Stimulated activated CD8-positive, alpha-beta memory T cell treated with anti-CD3 and anti-CD28 coated beads, Interleukin-15, amount 100 ng/mL, for 48 hours (primary cell): Measurements from ENCODE around the gene SIGLEC5.

Experiments
- DNase-seq, 2 donors: peaks; one replicate each; pipeline ENCODE4 v3.0.0-alpha.2; 2020; ENCODE audit warnings: low read depth in 2 of 2

SIGLEC5 gene

DNA sequence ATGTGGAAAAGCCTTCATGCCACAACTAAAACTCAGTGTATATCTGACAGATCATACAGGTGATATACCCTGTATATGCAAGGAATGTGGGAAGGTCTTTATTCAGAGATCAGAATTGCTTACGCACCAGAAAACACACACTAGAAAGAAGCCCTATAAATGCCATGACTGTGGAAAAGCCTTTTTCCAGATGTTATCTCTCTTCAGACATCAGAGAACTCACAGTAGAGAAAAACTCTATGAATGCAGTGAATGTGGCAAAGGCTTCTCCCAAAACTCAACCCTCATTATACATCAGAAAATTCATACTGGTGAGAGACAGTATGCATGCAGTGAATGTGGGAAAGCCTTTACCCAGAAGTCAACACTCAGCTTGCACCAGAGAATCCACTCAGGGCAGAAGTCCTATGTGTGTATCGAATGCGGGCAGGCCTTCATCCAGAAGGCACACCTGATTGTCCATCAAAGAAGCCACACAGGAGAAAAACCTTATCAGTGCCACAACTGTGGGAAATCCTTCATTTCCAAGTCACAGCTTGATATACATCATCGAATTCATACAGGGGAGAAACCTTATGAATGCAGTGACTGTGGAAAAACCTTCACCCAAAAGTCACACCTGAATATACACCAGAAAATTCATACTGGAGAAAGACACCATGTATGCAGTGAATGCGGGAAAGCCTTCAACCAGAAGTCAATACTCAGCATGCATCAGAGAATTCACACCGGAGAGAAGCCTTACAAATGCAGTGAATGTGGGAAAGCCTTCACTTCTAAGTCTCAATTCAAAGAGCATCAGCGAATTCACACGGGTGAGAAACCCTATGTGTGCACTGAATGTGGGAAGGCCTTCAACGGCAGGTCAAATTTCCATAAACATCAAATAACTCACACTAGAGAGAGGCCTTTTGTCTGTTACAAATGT lies 42.7 kb downstream of the SIGLEC5 start:
- no peak for DNase-seq

DNA sequence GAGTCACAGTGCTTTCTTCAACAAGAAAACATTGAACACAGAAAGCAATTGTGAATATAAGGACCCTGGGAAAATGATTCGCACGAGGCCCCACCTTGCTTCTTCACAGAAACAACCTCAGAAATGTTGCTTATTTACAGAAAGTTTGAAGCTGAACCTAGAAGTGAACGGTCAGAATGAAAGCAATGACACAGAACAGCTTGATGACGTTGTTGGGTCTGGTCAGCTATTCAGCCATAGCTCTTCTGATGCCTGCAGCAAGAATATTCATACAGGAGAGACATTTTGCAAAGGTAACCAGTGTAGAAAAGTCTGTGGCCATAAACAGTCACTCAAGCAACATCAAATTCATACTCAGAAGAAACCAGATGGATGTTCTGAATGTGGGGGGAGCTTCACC lies 43.4 kb downstream of the SIGLEC5 start:
- DNase-seq, result no peak

DNA sequence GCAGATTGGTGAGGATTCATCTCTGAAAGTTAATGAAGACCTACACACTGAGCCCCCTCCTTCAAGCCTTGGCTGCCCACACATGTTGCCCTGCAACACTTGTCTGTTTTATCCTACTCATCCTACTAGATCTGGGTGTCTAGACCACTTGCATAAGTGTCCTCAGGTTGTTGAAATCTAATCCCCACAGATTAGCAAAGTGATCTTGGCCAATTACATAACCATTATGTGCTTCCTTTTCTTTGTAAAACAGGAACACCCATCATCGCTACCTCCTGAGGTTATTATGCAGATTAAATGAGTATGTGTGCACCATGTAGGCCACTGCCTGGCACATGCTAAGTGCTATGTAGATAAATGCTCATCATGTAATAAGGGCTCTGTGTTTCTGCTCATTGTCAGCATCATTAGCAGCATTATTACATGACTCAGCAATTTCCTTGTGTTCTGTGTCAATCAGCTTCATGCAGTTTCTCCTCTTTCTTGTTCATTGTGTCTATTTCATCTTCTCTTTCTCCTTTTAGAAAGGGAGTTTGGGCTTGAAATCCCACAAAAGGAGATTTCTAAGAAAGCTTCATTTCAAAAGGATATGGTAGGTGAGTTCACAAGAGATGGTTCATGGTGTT lies 44.0 kb downstream of the SIGLEC5 start:
- DNase-seq, result no peak

DNA sequence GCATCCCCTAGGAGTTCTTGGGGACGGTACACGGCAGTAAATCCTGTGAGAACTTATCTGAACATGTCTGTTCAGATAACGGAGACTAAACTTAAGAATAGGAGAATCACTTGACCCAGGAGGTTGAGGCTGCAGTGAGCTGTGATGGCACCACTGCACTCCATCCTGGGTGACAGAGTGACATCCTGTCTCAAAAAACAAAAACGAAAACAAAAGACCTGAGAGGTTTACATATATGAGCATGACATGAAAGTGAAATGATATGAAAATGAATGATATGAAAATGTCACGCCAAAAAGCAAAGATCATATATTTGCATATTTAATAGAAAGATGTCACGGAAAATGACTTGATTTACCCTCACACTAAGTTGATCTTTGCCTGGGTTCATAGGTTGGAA lies 53.4 kb downstream of the SIGLEC5 start:
- DNase-seq, result no peak

DNA sequence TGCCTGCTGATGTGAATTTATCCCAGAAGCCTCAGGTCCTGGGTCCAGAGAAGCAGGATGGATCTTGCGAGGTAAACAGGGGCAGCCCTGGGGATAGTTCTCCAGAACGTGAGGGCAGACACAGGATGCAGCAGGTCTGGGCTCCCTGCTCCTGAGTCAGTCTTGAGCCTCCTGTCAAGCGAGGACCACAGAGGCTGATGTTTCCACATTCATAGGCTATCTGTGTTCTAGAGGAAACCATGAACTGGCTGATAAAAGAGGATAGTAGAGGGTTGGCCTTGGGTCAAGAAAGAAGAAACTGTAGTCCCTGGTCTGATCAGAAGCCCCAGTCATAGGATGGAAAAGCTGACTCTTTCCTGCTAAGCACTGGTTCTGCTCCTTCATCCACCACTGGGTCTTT lies 56.9 kb downstream of the SIGLEC5 start:
- DNase-seq, result no peak

DNA sequence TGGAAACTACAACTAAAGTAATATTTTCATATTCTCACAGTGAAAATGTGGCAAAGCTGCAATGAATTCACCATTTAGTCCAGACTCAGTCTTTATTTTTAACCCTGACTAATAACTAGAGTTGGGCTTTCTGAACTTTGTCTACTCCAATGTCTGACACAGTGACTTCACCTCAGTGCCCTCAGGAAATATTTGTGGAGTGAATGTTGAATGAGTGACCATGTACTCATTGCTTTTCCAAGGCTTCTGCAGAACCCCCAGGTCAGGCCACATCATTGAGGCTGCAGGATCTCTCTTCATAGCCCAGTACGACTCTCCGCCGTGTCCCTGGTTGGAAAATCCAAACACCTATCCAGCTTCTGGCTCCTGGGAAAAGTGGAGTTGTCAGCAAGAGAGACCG lies 57.3 kb downstream of the SIGLEC5 start:
- no peak for DNase-seq

DNA sequence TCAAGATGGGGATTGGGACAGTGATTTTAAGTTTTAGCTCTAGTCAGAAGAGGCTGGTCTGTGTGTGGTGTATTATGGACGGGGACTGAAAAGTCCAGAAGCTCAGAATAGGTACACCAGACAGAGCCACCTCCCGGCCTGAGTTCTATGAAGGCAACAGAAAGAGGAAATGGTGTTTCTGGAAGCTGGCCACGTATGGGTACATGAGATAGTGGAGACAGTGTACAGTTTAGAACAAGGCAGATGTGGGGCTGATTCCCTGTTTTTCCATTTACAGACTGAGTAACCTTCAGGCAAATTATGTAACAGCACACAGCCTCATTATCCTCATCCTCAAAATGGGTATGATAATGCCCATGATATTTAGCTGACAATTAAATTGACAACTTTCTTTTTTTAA lies 57.8 kb downstream of the SIGLEC5 start:
- DNase-seq, result no peak

DNA sequence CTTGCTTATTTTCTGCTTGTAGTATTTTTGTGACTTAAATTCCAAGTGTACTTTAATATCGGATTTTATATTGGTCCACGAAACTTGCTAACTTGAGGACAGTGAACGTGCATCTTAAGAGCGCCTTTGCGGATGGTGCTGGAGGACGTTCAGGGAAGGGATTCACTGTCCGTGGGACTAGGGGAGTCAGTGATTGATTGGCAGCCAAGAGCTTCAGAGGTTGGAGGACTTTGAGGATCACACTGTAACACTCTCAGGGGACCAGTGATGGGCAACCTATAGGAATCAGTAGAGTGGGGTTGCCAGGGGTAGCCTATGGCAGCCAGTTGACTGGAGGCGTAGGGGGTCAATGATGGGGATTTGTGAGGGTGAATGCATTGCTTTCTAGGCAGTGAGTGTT lies 58.6 kb downstream of the SIGLEC5 start:
- DNase-seq, result no peak

DNA sequence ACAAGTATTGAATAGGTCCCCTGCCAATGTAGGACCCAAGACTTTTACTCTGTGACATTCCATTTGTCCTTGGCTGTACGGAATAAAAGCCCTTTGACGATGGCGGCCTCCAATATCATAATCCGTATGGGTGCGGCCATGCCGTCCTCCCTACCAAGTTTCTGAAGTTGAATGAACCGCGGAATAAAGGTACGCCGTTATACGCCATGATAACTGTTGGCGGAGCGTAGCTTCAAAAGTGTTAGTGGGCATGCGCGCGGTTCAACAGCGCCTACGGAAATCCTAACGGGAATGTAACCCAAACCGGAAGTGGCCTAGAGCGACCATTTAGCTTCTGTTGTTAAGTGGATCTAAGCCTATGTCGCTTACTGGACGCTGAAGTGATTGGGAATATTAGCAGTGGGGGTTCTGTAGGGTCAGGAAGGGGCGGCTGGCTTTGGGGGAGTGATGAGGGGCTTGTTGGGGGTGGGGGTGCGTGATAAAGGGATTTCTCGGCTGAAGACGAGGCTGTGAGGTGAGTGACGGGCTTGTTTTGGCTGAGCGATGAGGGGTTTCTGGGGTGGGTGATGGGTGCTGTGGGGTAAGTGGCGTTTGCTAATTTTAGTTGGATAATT lies 59.1 kb downstream of the SIGLEC5 start, which contains the start of gene ZNF175:
Gene ZNF175, plus strand, starts transcription at position 322 of the 614 bp plus-strand sequence. CDS start 2,047 bp downstream, outside the sequence.
- DNase-seq, result peak; percentile 78 to 83

DNA sequence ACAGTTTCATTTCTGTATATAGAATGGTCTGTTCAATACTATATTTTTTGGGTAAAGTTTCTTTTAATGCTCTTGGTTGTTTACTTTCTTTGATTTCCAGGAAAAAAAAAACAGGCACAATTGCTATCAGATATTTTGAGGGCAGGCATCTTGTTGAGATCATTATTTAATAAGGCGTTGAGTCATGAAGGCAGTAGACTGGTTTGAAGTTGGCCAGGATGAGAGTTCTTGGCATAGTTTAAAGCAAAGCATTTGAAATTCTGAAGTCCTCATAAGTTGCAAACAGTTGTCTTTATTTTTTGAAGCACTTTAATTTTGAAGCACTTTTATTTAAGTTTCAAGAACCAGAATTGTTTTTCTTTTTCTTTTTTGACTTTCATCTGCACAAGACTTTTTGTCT lies 61.7 kb downstream of the SIGLEC5 start:
- DNase-seq, result no peak

DNA sequence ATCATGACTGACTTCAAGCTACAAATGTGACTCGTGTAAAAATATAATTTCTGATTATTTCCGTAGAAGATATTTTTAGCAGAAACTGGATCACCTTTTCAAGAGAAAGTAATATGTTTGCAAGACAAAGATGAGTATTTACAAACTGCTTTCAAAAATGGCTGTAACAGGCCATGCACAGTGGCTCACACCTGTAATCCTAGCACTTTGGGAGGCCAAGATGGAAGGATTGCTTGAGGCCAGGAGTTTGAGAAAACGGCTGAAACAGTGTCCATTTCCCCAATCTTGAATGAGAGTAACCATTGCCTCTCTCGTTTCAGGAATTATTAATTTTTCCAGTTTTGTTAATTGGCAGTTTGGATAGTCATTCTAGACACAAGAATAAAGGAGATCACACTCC lies 62.6 kb downstream of the SIGLEC5 start:
- no peak for DNase-seq

DNA sequence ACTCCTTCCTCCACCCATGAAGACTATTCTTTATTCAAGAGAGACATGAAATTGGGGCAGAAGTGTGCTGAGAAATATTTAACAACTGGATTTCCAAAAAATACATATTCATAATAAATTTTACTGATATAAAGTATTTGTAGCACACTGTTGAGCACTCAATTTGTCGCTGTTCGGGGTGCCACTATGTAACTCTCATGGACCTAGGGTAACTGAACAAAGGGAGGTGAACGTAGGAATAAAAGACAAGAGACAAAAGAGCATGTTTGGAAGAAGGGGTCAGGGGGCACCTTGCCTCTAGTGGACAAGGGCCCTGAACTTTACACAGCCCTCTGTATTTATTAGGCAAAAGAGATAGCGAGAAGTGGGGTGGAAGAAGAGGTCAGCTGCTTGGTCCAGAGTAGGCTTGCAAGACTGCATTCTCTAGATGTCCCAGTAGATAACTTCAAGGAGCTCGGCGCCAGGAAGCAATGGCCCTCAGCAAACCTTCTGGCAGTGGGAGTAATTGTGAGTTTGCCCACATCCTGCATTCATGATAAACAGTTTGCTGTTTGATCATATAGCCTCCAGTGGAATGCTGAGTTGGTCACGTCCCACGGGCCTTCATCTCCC lies 63.6 kb downstream of the SIGLEC5 start:
- DNase-seq, result no peak

DNA sequence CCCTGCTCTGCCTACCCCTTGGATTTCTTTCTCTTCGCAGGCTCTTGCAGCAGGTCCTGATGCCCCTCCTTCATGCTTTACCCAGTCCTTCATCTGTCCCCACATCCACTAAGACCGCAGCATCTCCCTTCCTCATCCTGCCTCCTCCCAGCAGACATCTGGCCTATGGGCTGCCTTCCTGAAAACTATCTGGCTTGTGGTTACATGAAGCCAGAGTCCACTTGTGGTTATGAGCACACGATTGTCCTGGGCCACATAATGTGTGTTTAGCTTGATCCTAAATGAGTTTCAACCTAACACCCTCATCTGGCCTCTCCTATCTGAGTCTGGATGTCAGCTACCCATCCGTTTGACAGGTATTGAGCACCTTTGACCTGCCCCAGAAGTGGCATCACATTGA lies 64.6 kb downstream of the SIGLEC5 start:
- no peak for DNase-seq

DNA sequence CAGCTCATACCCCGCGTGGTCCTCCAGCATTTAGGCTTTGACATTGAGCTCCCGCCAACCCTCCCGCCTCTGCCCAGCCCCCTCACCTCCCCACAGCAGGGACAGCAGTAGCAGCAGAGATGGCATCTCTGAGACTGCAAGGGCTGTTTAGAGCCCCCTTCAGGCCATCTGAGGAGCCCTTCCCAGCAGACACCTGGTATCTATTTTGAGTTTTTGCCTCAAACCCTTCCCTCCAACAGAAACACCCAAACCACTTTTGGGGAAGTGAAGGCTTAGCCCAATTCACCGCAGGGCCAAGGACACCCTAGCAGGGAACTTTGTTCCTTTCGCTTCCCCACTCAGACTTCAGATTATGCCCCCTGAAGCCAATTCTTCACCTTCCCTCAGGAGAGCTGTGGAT lies 65.4 kb downstream of the SIGLEC5 start:
- DNase-seq, result no peak
